HepG2 (cell line): Measurements from ENCODE around the gene PTTG1. TPM values are rescaled to one million over a fixed set of nuclear protein-coding genes. Genes with fewer than 3 reads are reported as not detected.

Experiments
- HMG20A ChIP-seq: IDR thresholded peaks from 2 replicates; pipeline ENCODE4 v1.6.1; 2016; ENCODE audit warnings: borderline replicate concordance
- KLF11 ChIP-seq: IDR thresholded peaks from 2 replicates; pipeline ENCODE4 v1.6.1; 2016; ENCODE audit warnings: missing compliant biosample characterization
- NBN ChIP-seq: fragments of 450-650 bp; conservative IDR thresholded peaks from 2 replicates; pipeline ENCODE4 v1.6.1; 2017
- NRL ChIP-seq: sonication (generic); formaldehyde crosslinking; IDR thresholded peaks from 2 replicates; pipeline ENCODE4 v1.5.0; 2020; ENCODE audit warnings: missing genetic modification reagents, mild to moderate bottlenecking, moderate library complexity, borderline replicate concordance
- TCF12 ChIP-seq, 2 experiments: fragments of 450-650 bp in 1 of 2; sonication (generic) in 1 of 2; formaldehyde crosslinking in 1 of 2; IDR thresholded peaks; 2 replicates each; pipeline versions ENCODE4 v1.6.1 to v1.8.0; 2017 to 2022; ENCODE audit warnings: antibody characterized with exemption in 1 of 2, mild to moderate bottlenecking in 1 of 2, missing genetic modification reagents in 1 of 2, moderate library complexity in 1 of 2
- TMF1 ChIP-seq: sonication (generic); formaldehyde crosslinking; IDR thresholded peaks from 2 replicates; pipeline ENCODE4 v1.8.1; 2022; ENCODE audit warnings: low read depth, missing genetic modification reagents
- U2AF1 ChIP-seq: fragments of 200-400 bp; formaldehyde crosslinking; optimal IDR thresholded peaks from 2 replicates; pipeline ENCODE3; 2017; ENCODE audit warnings: mild to moderate bottlenecking, low read depth, low read length
- ZC3H13 ChIP-seq: sonication (generic); formaldehyde crosslinking; IDR thresholded peaks from 2 replicates; pipeline ENCODE4 v1.8.1; 2023; ENCODE audit warnings: mild to moderate bottlenecking, missing genetic modification reagents, moderate library complexity
- ZNF143 ChIP-seq: sonication (generic); formaldehyde crosslinking; IDR thresholded peaks from 2 replicates; pipeline ENCODE4 v1.4.0; 2020; ENCODE audit warnings: missing genetic modification reagents
- ZNF607 ChIP-seq: sonication (generic); formaldehyde crosslinking; IDR thresholded peaks from 2 replicates; pipeline ENCODE4 v1.5.1; 2020; ENCODE audit warnings: missing genetic modification reagents, mild to moderate bottlenecking, borderline replicate concordance
- ZNF816 ChIP-seq: sonication (generic); formaldehyde crosslinking; IDR thresholded peaks from 2 replicates; pipeline ENCODE4 v1.8.0; 2022; ENCODE audit warnings: missing genetic modification reagents, mild to moderate bottlenecking, borderline replicate concordance
- polyA plus RNA-seq, 8 experiments: library from polyadenylated mRNA; depleted of rRNA in 3 of 8; stranded (reverse) in 7 of 8; unstranded in 1 of 8; fragments of >200 nt; fragmentation: Illumina TruSeq in 4 of 8; extraction: Trizol in 4 of 8; gene quantifications; 2 replicates each; pipeline versions ENCODE4 v1.2.1 to v1.2.3, GENCODE V29; 2011 to 2016; ENCODE audit warnings: low read depth in 4 of 8, missing spikeins in 1 of 8, mixed read lengths in 1 of 8; ENCODE audit not compliant: insufficient read depth in 1 of 8
- total RNA-seq, 5 experiments: library from RNA; depleted of rRNA; stranded (reverse); fragments of >200 nt; fragmentation: Illumina TruSeq; extraction: Trizol; gene quantifications; 2 replicates each; pipeline ENCODE4 v1.2.3, GENCODE V29; 2016; ENCODE audit warnings: low read depth in 1 of 5
- TF ChIP-seq, protein P1 (sequence below): sonication (generic); formaldehyde crosslinking; IDR thresholded peaks from 2 replicates; pipeline ENCODE4 v1.4.0; 2020; ENCODE audit warnings: mild to moderate bottlenecking, missing genetic modification reagents
- TF ChIP-seq, protein P2 (sequence below): sonication (generic); formaldehyde crosslinking; IDR thresholded peaks from 2 replicates; pipeline ENCODE4 v1.4.0; 2020; ENCODE audit warnings: missing genetic modification reagents
- TF ChIP-seq, protein P3 (sequence below): sonication (generic); formaldehyde crosslinking; IDR thresholded peaks from 2 replicates; pipeline ENCODE4 v1.8.0; 2023; ENCODE audit warnings: mild to moderate bottlenecking, missing genetic modification reagents
- TF ChIP-seq, protein P4 (sequence below): sonication (generic); formaldehyde crosslinking; IDR thresholded peaks from 2 replicates; pipeline ENCODE4 v1.9.0; 2021; ENCODE audit warnings: missing genetic modification reagents, mild to moderate bottlenecking, borderline replicate concordance
- TF ChIP-seq, protein P5 (sequence below): sonication (generic); formaldehyde crosslinking; IDR thresholded peaks from 2 replicates; pipeline ENCODE4 v1.8.1; 2023; ENCODE audit warnings: missing genetic modification reagents, inconsistent platforms, borderline replicate concordance

Gene PTTG1
- total and polyA plus RNA-seq, 2 of the 13 experiments (the other 11 are each of a cell fraction or from before 2014, with no cell fraction given): 102 to 161 TPM

DNA sequence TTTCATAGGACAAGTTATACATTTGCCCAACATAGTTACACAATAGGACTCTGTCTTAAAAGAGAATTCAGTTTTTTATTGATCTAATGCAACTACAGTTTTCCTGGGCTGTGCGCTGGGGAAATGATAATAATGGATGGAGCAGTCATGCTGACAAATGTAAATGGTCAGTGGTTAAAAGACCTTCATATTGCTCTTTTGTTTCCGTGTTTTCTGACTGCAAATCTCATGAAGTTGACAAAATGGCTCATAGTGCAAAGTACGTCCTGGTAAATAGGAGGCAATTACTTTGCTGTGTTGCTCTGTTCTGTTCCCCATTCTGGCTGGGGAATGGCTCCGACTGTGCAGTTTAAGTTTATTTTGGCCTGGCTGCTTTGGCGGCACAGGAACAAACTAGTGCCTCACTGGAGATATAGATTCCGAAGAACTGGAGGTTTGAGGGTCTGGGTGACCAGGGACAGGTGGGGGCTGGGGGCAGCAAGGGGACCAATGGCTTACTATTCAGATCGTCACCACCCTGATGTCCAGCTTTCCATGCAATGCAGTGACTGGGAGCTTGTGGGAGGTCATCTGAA lies 54.3 kb downstream of the PTTG1 start (continued):
- TF ChIP-seq, protein P1, sequence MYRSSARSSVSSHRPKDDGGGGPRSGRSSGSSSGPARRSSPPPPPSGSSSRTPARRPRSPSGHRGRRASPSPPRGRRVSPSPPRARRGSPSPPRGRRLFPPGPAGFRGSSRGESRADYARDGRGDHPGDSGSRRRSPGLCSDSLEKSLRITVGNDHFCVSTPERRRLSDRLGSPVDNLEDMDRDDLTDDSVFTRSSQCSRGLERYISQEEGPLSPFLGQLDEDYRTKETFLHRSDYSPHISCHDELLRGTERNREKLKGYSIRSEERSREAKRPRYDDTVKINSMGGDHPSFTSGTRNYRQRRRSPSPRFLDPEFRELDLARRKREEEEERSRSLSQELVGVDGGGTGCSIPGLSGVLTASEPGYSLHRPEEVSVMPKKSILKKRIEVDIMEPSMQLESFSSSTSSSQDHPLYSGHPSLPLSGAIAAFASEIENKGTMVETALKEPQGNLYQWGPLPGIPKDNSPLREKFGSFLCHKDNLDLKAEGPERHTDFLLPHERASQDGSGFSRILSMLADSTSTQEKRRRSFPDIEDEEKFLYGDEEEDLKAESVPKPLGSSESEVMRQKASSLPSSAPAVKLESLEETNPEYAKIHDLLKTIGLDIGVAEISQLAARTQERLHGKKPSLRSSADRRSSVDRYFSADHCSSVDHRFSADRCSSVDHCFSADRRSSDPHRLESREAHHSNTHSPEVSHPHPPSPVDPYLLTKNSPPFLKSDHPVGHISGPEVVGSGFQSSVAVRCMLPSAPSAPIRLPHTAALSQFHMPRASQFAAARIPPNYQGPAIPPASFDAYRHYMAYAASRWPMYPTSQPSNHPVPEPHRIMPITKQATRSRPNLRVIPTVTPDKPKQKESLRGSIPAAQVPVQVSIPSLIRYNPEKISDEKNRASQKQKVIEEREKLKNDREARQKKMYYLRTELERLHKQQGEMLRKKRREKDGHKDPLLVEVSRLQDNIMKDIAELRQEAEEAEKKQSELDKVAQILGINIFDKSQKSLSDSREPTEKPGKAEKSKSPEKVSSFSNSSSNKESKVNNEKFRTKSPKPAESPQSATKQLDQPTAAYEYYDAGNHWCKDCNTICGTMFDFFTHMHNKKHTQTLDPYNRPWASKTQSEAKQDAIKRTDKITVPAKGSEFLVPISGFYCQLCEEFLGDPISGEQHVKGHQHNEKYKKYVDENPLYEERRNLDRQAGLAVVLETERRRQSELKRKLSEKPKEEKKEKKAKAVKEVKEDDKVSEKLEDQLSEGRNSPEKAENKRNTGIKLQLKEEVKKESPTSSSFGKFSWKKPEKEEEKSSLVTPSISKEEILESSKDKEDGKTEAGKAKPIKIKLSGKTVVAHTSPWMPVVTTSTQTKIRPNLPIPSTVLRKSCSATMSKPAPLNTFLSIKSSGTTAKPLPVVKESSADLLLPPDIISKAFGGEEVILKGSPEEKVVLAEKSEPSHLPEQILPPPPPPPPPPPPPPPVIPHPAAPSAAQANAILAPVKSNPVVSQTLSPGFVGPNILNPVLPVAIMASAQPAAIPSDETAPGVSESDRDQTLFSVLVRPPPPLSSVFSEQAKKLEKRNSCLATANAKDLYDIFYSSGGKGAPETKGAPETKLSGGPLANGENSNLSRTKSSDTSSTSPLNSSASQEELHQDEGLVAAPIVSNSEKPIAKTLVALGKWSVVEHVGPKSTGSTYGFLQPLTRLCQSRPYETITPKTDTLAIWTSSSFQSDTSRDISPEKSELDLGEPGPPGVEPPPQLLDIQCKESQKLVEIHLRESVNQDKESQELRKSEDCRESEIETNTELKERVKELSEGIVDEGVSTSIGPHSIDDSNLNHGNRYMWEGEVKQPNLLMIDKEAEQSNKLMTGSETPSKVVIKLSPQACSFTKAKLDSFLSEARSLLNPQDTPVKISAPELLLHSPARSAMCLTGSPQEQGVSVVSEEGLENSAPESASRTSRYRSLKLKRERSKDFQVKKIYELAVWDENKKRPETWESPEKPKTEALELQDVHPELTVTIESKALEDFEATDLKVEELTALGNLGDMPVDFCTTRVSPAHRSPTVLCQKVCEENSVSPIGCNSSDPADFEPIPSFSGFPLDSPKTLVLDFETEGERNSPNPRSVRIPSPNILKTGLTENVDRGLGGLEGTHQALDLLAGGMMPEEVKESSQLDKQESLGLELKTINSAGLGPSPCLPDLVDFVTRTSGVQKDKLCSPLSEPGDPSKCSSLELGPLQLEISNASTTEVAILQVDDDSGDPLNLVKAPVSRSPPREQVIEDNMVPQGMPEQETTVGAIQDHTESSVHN (CRISPR knock-in tag): no peak
- TF ChIP-seq ZNF143 (no peak), NBN (no peak), NRL (no peak), ZNF816 (CRISPR knock-in tag) (no peak; the same call in 1 of the 2 replicates), ZC3H13 (CRISPR knock-in tag) (0 out of 2 replicates have a peak, but pooled peaks have one; percentile 71), TCF12 (IDR thresholded peaks at IDR 0.05) (no peak), TCF12 (CRISPR knock-in tag; IDR thresholded peaks at IDR 0.05) (no peak), ZNF607 (CRISPR knock-in tag) (0 out of 2 replicates have a peak, but pooled peaks have one; percentile 23), U2AF1 (no peak), KLF11 (CRISPR knock-in tag) (no peak), TMF1 (no peak), HMG20A (peak; percentile 87; the same call in 1 of the 2 replicates)
- TF ChIP-seq, protein P2, sequence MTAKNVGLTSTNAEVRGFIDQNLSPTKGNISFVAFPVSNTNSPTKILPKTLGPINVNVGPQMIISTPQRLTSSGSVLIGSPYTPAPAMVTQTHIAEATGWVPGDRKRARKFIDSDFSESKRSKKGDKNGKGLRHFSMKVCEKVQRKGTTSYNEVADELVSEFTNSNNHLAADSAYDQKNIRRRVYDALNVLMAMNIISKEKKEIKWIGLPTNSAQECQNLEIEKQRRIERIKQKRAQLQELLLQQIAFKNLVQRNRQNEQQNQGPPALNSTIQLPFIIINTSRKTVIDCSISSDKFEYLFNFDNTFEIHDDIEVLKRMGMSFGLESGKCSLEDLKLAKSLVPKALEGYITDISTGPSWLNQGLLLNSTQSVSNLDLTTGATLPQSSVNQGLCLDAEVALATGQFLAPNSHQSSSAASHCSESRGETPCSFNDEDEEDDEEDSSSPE (CRISPR knock-in tag): peak; percentile 35; the same call in 1 of the 2 replicates
- TF ChIP-seq, protein P3, sequence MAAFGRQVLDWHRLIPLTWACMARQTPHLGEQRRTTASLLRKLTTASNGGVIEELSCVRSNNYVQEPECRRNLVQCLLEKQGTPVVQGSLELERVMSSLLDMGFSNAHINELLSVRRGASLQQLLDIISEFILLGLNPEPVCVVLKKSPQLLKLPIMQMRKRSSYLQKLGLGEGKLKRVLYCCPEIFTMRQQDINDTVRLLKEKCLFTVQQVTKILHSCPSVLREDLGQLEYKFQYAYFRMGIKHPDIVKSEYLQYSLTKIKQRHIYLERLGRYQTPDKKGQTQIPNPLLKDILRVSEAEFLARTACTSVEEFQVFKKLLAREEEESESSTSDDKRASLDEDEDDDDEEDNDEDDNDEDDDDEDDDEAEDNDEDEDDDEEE (CRISPR knock-in tag): no peak
- TF ChIP-seq, protein P4, sequence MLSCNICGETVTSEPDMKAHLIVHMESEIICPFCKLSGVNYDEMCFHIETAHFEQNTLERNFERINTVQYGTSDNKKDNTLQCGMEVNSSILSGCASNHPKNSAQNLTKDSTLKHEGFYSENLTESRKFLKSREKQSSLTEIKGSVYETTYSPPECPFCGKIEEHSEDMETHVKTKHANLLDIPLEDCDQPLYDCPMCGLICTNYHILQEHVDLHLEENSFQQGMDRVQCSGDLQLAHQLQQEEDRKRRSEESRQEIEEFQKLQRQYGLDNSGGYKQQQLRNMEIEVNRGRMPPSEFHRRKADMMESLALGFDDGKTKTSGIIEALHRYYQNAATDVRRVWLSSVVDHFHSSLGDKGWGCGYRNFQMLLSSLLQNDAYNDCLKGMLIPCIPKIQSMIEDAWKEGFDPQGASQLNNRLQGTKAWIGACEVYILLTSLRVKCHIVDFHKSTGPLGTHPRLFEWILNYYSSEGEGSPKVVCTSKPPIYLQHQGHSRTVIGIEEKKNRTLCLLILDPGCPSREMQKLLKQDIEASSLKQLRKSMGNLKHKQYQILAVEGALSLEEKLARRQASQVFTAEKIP (CRISPR knock-in tag): no peak
- TF ChIP-seq, protein P5, sequence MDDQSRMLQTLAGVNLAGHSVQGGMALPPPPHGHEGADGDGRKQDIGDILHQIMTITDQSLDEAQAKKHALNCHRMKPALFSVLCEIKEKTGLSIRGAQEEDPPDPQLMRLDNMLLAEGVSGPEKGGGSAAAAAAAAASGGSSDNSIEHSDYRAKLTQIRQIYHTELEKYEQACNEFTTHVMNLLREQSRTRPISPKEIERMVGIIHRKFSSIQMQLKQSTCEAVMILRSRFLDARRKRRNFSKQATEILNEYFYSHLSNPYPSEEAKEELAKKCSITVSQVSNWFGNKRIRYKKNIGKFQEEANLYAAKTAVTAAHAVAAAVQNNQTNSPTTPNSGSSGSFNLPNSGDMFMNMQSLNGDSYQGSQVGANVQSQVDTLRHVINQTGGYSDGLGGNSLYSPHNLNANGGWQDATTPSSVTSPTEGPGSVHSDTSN (CRISPR knock-in tag): no peak
